Measurements from ENCODE around the gene MCTP2. TPM values are rescaled to one million over a fixed set of nuclear protein-coding genes. Genes with fewer than 3 reads are reported as not detected.

The MCTP2 gene
- polyA plus RNA-seq, 3 donors, result 2.4 to 7.4 (median 7.3) TPM

DNA sequence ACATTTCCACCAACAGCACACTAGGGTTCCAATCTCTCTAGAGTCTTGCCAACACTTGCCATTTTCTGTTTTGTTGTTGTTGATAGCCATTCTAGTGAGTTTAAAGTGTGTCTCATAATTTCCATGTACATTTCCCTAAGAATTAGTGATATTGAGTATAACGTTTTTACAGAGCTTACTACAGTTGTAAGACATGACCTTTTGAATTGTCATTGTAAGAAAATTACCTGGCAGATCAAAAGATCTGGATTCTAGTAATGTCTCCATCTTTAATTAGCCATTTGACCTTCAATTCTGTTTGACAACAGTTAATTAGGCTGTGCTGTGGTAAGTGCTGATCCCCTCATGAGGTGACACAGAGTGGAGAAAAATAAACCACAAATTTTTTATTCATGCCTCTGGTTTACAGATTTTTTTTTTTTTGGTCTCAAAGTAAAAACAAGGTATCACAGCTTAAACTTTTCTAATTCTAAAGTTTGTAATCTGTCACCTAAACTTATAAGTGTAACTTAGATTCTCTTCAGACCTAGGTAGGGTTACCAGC lies 20.9 kb downstream of the MCTP2 start:
- Histone ChIP-seq H2AFZ (ENCODE audit: insufficient read depth, low read depth, low read length, poor library complexity, severe bottlenecking) (no peak overlapping the region), H4K20me1 (ENCODE audit: insufficient read depth, low read length) (no peaks in the 10 kb centered on the region), H3K9ac (ENCODE audit: insufficient read depth, low read length, poor library complexity, severe bottlenecking) (no peak overlapping the region), H3K27me3 (ENCODE audit: control insufficient read depth in 2 of 2, insufficient read depth in 2 of 2, low read length in 2 of 2) (no peaks in the 10 kb centered on the region), H3K79me2 (ENCODE audit: insufficient read depth, low read length) (peaks cover 31% of the 10 kb centered on the region), H3K36me3 (replicated peaks in 1 of 2; ENCODE audit: control insufficient read depth in 1 of 2, insufficient read depth in 2 of 2, low read length in 2 of 2) (no peaks in the 10 kb centered on the region), H3K9me3 (replicated peaks in 1 of 2; ENCODE audit: control insufficient read depth in 1 of 2, insufficient read depth in 1 of 2, low read length in 2 of 2) (no peaks in the 10 kb centered on the region), H3K27ac (ENCODE audit: low read depth in 1 of 2, low read length in 2 of 2) (no peak overlapping the region), H3K4me2 (replicated peaks; ENCODE audit: extremely low read depth, low read length, poor library complexity, severe bottlenecking) (no peak overlapping the region), H3K4me1 (ENCODE audit: control insufficient read depth in 1 of 2, insufficient read depth in 2 of 2, low read length in 2 of 2) (peaks cover 13 to 39% of the 10 kb centered on the region in 2 donors), H3K4me3 (replicated peaks in 1 of 3; ENCODE audit: low read depth in 2 of 3, low read length in 3 of 3) (no peak overlapping the region)
- H3K36me3 Mint-ChIP-seq, result peaks cover 0 to 3% of the 10 kb centered on the region in 2 donors
- no peak overlapping the region for H3K27ac Mint-ChIP-seq
- TF ChIP-seq, protein P1, sequence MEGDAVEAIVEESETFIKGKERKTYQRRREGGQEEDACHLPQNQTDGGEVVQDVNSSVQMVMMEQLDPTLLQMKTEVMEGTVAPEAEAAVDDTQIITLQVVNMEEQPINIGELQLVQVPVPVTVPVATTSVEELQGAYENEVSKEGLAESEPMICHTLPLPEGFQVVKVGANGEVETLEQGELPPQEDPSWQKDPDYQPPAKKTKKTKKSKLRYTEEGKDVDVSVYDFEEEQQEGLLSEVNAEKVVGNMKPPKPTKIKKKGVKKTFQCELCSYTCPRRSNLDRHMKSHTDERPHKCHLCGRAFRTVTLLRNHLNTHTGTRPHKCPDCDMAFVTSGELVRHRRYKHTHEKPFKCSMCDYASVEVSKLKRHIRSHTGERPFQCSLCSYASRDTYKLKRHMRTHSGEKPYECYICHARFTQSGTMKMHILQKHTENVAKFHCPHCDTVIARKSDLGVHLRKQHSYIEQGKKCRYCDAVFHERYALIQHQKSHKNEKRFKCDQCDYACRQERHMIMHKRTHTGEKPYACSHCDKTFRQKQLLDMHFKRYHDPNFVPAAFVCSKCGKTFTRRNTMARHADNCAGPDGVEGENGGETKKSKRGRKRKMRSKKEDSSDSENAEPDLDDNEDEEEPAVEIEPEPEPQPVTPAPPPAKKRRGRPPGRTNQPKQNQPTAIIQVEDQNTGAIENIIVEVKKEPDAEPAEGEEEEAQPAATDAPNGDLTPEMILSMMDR (IDR thresholded peaks at IDR 0.05), result no peak
- no CpG with 5 or more reads among the region's 1 CpG for WGBS (ENCODE audit: insufficient coverage)
- peaks cover 0 to 2% (median 0%) of the 10 kb centered on the region in 7 donors for H3K9me3 Mint-ChIP-seq
- peaks cover 36% of the 10 kb centered on the region for H3K4me1 Mint-ChIP-seq
- intact Hi-C loops (cut with micrococcal nuclease), result no loop called here
- no peak for DNase-seq
- no peak overlapping the region for H3K4me3 Mint-ChIP-seq
- H3K27me3 Mint-ChIP-seq (ENCODE audit: low read depth in 3 of 3), result peaks cover 0 to 2% (median 0%) of the 10 kb centered on the region in 3 donors

DNA sequence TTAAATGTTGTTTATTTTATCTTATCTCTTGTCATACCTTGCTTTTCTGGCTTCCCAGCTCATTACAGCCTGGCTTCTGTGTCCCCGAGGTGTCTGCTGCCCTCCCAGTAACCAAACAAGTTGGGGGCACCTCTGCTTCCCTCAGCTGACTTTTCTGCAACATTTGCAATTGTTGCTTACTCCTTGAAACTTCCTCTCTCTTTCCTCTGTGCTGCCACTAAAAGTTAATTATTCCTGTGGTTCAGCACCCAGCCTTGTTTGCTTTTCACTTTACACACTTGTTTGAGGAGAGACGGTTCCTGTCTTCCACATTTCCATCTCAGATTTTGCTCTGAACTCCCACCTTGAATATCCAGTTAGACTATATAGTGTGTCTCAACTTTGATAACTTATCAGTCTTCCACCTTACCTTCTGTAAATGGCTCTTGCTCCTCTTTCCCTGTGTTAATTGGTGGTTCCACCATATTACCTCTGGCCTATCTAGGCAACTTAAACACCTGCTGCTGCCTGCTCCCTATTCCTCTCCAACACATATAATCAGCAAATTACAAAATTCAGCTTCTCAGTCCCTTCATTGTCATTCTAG lies 21.6 kb downstream of the MCTP2 start:
- Histone ChIP-seq H3K4me3 (replicated peaks in 1 of 3; ENCODE audit: low read depth in 2 of 3, low read length in 3 of 3) (no peak overlapping the region), H3K9ac (ENCODE audit: insufficient read depth, low read length, poor library complexity, severe bottlenecking) (no peak overlapping the region), H3K27me3 (ENCODE audit: control insufficient read depth in 2 of 2, insufficient read depth in 2 of 2, low read length in 2 of 2) (no peaks in the 10 kb centered on the region), H3K79me2 (ENCODE audit: insufficient read depth, low read length) (peaks cover 35% of the 10 kb centered on the region), H4K20me1 (ENCODE audit: insufficient read depth, low read length) (no peaks in the 10 kb centered on the region), H2AFZ (ENCODE audit: insufficient read depth, low read depth, low read length, poor library complexity, severe bottlenecking) (no peak overlapping the region), H3K4me1 (ENCODE audit: control insufficient read depth in 1 of 2, insufficient read depth in 2 of 2, low read length in 2 of 2) (peaks cover 13 to 39% of the 10 kb centered on the region in 2 donors), H3K4me2 (replicated peaks; ENCODE audit: extremely low read depth, low read length, poor library complexity, severe bottlenecking) (no peak overlapping the region), H3K27ac (ENCODE audit: low read depth in 1 of 2, low read length in 2 of 2) (no peak overlapping the region), H3K9me3 (replicated peaks in 1 of 2; ENCODE audit: control insufficient read depth in 1 of 2, insufficient read depth in 1 of 2, low read length in 2 of 2) (no peaks in the 10 kb centered on the region), H3K36me3 (replicated peaks in 1 of 2; ENCODE audit: control insufficient read depth in 1 of 2, insufficient read depth in 2 of 2, low read length in 2 of 2) (no peaks in the 10 kb centered on the region)
- no peak for DNase-seq
- Mint-ChIP-seq H3K4me1 (peaks cover 37% of the 10 kb centered on the region), H3K36me3 (peaks cover 0 to 3% of the 10 kb centered on the region in 2 donors), H3K4me3 (no peak overlapping the region), H3K27me3 (ENCODE audit: low read depth in 3 of 3) (peaks cover 0 to 2% (median 0%) of the 10 kb centered on the region in 3 donors), H3K27ac (peak overlapping the region in 2 of 7 donors; percentile 39 to 77), H3K9me3 (peaks cover 0 to 2% (median 0%) of the 10 kb centered on the region in 7 donors)
- TF ChIP-seq, protein P1 (IDR thresholded peaks at IDR 0.05), result no peak
- 7% methylated on average over 1 of the region's 2 CpGs for WGBS (ENCODE audit: insufficient coverage)
- intact Hi-C loops (cut with micrococcal nuclease), result no loop called here

All from CD14-positive monocyte (primary cell).